Spleen (tissue), 7 donors: Measurements from ENCODE around the gene NAP1L5.

Source experiments
- POLR2A ChIP-seq, 3 donors: fragments of 450-650 bp; IDR thresholded peaks; one replicate each; pipeline ENCODE4 v1.5.1; 2017; ENCODE audit warnings: antibody characterized with exemption in 3 of 3, mild to moderate bottlenecking in 1 of 3
- POLR2AphosphoS5 ChIP-seq, 3 donors: sonication (generic); formaldehyde crosslinking; IDR thresholded peaks; one replicate each; pipeline ENCODE4 v1.5.1; 2017; ENCODE audit warnings: antibody characterized with exemption in 3 of 3
- TF ChIP-seq, protein P1 (sequence below), 11 experiments: fragments of 200-600 bp in 7 of 11; fragments of 450-650 bp in 4 of 11; sonication (generic) in 4 of 11; IDR thresholded peaks in 8 of 11; conservative IDR thresholded peaks in 3 of 11; 1 replicate in 7 of 11; 2 replicates in 4 of 11; pipeline versions ENCODE4 v1.4.0 to v1.8.0; 2016 to 2021; ENCODE audit warnings: antibody characterized with exemption in 11 of 11, inconsistent platforms in 4 of 11, mild to moderate bottlenecking in 1 of 11
- donor health status: DM: no; HTN: no; CAD: no; lungs with moderate emphysema.
- donor health status: DM: no; HTN: no; CAD: no.
- donor health status: DM: no; HTN: no; CAD: no.

DNA sequence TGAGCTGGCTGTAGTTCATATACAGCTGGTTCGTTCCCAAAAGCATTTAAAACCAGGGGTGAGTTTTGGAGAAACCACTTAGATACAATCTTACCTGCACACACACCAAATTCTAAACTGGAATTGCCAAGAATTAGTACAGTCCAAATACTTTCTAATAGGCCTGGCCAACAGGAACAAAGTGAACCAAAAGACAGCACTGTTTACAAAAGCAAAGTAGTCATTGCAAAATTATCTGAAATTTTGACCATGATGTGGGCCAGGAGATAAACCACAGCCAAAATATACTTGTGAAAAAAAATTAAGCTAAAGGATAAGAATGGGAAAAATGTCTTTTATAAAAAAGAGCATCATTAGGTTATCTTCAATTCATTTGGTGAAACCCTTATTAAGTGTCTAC lies 37.9 kb upstream of the NAP1L5 start:
- TF ChIP-seq, protein P1, sequence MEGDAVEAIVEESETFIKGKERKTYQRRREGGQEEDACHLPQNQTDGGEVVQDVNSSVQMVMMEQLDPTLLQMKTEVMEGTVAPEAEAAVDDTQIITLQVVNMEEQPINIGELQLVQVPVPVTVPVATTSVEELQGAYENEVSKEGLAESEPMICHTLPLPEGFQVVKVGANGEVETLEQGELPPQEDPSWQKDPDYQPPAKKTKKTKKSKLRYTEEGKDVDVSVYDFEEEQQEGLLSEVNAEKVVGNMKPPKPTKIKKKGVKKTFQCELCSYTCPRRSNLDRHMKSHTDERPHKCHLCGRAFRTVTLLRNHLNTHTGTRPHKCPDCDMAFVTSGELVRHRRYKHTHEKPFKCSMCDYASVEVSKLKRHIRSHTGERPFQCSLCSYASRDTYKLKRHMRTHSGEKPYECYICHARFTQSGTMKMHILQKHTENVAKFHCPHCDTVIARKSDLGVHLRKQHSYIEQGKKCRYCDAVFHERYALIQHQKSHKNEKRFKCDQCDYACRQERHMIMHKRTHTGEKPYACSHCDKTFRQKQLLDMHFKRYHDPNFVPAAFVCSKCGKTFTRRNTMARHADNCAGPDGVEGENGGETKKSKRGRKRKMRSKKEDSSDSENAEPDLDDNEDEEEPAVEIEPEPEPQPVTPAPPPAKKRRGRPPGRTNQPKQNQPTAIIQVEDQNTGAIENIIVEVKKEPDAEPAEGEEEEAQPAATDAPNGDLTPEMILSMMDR (IDR thresholded peaks at IDR 0.05 in 8 of 11, conservative IDR thresholded peaks at IDR 0.05 in 3 of 11), result no peak
- TF ChIP-seq POLR2A (IDR thresholded peaks at IDR 0.05), result no peak
- no peak for TF ChIP-seq POLR2AphosphoS5 (IDR thresholded peaks at IDR 0.05)
